HepG2 (cell line): Measurements from ENCODE around the gene MYL11. TPM values are rescaled to one million over a fixed set of nuclear protein-coding genes. Genes with fewer than 3 reads are reported as not detected.

ENCODE experiments used
- AGO2 ChIP-seq: fragments of 200-400 bp; formaldehyde crosslinking; optimal IDR thresholded peaks from 2 replicates; pipeline ENCODE3; 2017; ENCODE audit warnings: mild to moderate bottlenecking, low read depth, low read length, moderate library complexity
- CEBPB ChIP-seq: IDR thresholded peaks from 2 replicates; pipeline ENCODE4 v1.6.1; 2011; ENCODE audit warnings: low read depth, low read length, improper control_type of control experiment, borderline replicate concordance
- EHMT2 ChIP-seq: fragments of 200-600 bp; sonication (generic); IDR thresholded peaks from 2 replicates; pipeline ENCODE4 v1.7.0; 2017; ENCODE audit warnings: antibody characterized with exemption, low read depth, low read length, borderline replicate concordance
- EZH2 ChIP-seq: conservative IDR thresholded peaks from 2 replicates; pipeline ENCODE4 v1.6.1; 2012; ENCODE audit warnings: mild to moderate bottlenecking, low read depth, low read length, moderate library complexity
- HES4 ChIP-seq: sonication (generic); formaldehyde crosslinking; IDR thresholded peaks from 2 replicates; pipeline ENCODE4 v1.9.0; 2021; ENCODE audit warnings: mild to moderate bottlenecking, missing genetic modification reagents, borderline replicate concordance
- HNRNPH1 ChIP-seq: fragments of 200-400 bp; formaldehyde crosslinking; optimal IDR thresholded peaks from 2 replicates; pipeline ENCODE3; 2017; ENCODE audit warnings: mild to moderate bottlenecking, low read depth, low read length
- MAFG ChIP-seq: sonication (generic); formaldehyde crosslinking; IDR thresholded peaks from 2 replicates; pipeline ENCODE4 v1.5.1; 2020; ENCODE audit warnings: mild to moderate bottlenecking, missing genetic modification reagents
- MZF1 ChIP-seq: sonication (generic); formaldehyde crosslinking; IDR thresholded peaks from 2 replicates; pipeline ENCODE4 v1.8.1; 2023; ENCODE audit warnings: mild to moderate bottlenecking, missing genetic modification reagents, borderline replicate concordance
- NAIF1 ChIP-seq: sonication (generic); formaldehyde crosslinking; IDR thresholded peaks from 2 replicates; pipeline ENCODE4 v1.5.0; 2020; ENCODE audit warnings: mild to moderate bottlenecking, missing genetic modification reagents, borderline replicate concordance
- NCOA5 ChIP-seq: sonication (generic); formaldehyde crosslinking; IDR thresholded peaks from 2 replicates; pipeline ENCODE4 v1.4.0; 2020; ENCODE audit warnings: missing genetic modification reagents
- NFE2 ChIP-seq: sonication (generic); formaldehyde crosslinking; IDR thresholded peaks from 2 replicates; pipeline ENCODE4 v1.4.0; 2020; ENCODE audit warnings: missing genetic modification reagents
- NR1H2 ChIP-seq: sonication (generic); formaldehyde crosslinking; IDR thresholded peaks from 2 replicates; pipeline ENCODE4 v1.8.1; 2022; ENCODE audit warnings: low read depth, missing genetic modification reagents, borderline replicate concordance
- RFX1 ChIP-seq: fragments of 450-650 bp; IDR thresholded peaks from 2 replicates; pipeline ENCODE4 v1.6.1; 2017
- SATB2 ChIP-seq: sonication (generic); formaldehyde crosslinking; IDR thresholded peaks from 2 replicates; pipeline ENCODE4 v1.5.0; 2020; ENCODE audit warnings: missing genetic modification reagents
- ZIK1 ChIP-seq: sonication (generic); formaldehyde crosslinking; IDR thresholded peaks from 2 replicates; pipeline ENCODE4 v1.5.0; 2020; ENCODE audit warnings: mild to moderate bottlenecking, low read depth, missing genetic modification reagents, borderline replicate concordance
- ZMYM4 ChIP-seq: sonication (generic); formaldehyde crosslinking; IDR thresholded peaks from 2 replicates; pipeline ENCODE4 v1.8.1; 2023; ENCODE audit warnings: mild to moderate bottlenecking, missing genetic modification reagents
- ZNF264 ChIP-seq: sonication (generic); formaldehyde crosslinking; IDR thresholded peaks from 2 replicates; pipeline ENCODE4 v1.4.0; 2020; ENCODE audit warnings: missing genetic modification reagents
- ZNF317 ChIP-seq: sonication (generic); formaldehyde crosslinking; IDR thresholded peaks from 2 replicates; pipeline ENCODE4 v1.5.0; 2020; ENCODE audit warnings: mild to moderate bottlenecking, missing genetic modification reagents
- ZNF501 ChIP-seq: sonication (generic); formaldehyde crosslinking; IDR thresholded peaks from 2 replicates; pipeline ENCODE4 v1.5.1; 2020; ENCODE audit warnings: mild to moderate bottlenecking, moderate library complexity, missing genetic modification reagents
- ZNF589 ChIP-seq: sonication (generic); formaldehyde crosslinking; conservative IDR thresholded peaks from 2 replicates; pipeline ENCODE4 v1.8.0; 2022; ENCODE audit warnings: mild to moderate bottlenecking, moderate library complexity, missing genetic modification reagents
- ZNF747 ChIP-seq: sonication (generic); formaldehyde crosslinking; IDR thresholded peaks from 2 replicates; pipeline ENCODE4 v1.8.1; 2023; ENCODE audit warnings: missing genetic modification reagents, mild to moderate bottlenecking, borderline replicate concordance
- ZNF788 ChIP-seq: sonication (generic); formaldehyde crosslinking; IDR thresholded peaks from 2 replicates; pipeline ENCODE4 v1.5.0; 2020; ENCODE audit warnings: mild to moderate bottlenecking, missing genetic modification reagents, borderline replicate concordance
- ZNF839 ChIP-seq: sonication (generic); formaldehyde crosslinking; IDR thresholded peaks from 2 replicates; pipeline ENCODE4 v1.4.0; 2020; ENCODE audit warnings: missing genetic modification reagents, mild to moderate bottlenecking, borderline replicate concordance
- polyA plus RNA-seq, 8 experiments: library from polyadenylated mRNA; depleted of rRNA in 3 of 8; stranded (reverse) in 7 of 8; unstranded in 1 of 8; fragments of >200 nt; fragmentation: Illumina TruSeq in 4 of 8; extraction: Trizol in 4 of 8; gene quantifications; 2 replicates each; pipeline versions ENCODE4 v1.2.1 to v1.2.3, GENCODE V29; 2011 to 2016; ENCODE audit warnings: low read depth in 4 of 8, missing spikeins in 1 of 8, mixed read lengths in 1 of 8; ENCODE audit not compliant: insufficient read depth in 1 of 8
- total RNA-seq, 5 experiments: library from RNA; depleted of rRNA; stranded (reverse); fragments of >200 nt; fragmentation: Illumina TruSeq; extraction: Trizol; gene quantifications; 2 replicates each; pipeline ENCODE4 v1.2.3, GENCODE V29; 2016; ENCODE audit warnings: low read depth in 1 of 5
- TF ChIP-seq, protein P1 (sequence below): fragments of 450-650 bp; IDR thresholded peaks from 2 replicates; pipeline ENCODE4 v1.6.1; 2017
- TF ChIP-seq, protein P2 (sequence below): sonication (generic); formaldehyde crosslinking; conservative IDR thresholded peaks from 2 replicates; pipeline ENCODE4 v1.8.0; 2022; ENCODE audit warnings: low read depth, missing genetic modification reagents
- TF ChIP-seq, protein P3 (sequence below): sonication (generic); formaldehyde crosslinking; IDR thresholded peaks from 2 replicates; pipeline ENCODE4 v1.4.0; 2020; ENCODE audit warnings: missing genetic modification reagents, borderline replicate concordance
- TF ChIP-seq, protein P4 (sequence below): sonication (generic); formaldehyde crosslinking; IDR thresholded peaks from 2 replicates; pipeline ENCODE4 v1.4.0; 2020; ENCODE audit warnings: mild to moderate bottlenecking, missing genetic modification reagents, borderline replicate concordance

The MYL11 gene
- total and polyA plus RNA-seq, 2 of the 13 experiments (the other 11 are each of a cell fraction or from before 2014, with no cell fraction given): not detected

DNA sequence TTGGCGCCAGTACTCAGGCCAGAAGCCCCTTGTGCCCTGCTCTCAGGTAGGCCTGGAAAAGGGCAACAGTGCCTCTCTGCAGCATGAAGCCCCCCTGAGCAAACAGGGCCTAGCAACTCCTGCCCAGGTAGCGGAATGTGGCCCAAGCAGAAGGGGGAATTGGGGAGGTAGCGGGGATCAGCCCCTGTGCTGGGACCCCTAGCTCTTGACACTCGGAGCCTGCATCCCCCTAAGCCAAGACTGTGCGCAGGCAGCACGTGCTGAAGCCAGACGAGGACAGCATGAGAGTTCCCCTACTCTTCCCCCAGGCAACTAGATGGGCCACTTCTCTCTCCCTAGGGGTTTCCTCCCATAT lies 18.7 kb upstream of the MYL11 start (continued):
- TF ChIP-seq NCOA5 (CRISPR knock-in tag) (no peak; the same call in 1 of the 2 replicates), AGO2 (peak; percentile 59), ZNF839 (CRISPR knock-in tag) (peak; percentile 43; the same call in 1 of the 2 replicates), ZNF788 (CRISPR knock-in tag) (no peak), SATB2 (no peak), ZIK1 (peak; percentile 68), ZNF747 (CRISPR knock-in tag) (no peak), RFX1 (no peak), ZNF264 (CRISPR knock-in tag) (no peak), ZMYM4 (CRISPR knock-in tag) (0 out of 2 replicates have a peak, but pooled peaks have one; percentile 5), MZF1 (0 out of 2 replicates have a peak, but pooled peaks have one; percentile 51), HNRNPH1 (no peak), CEBPB (no peak), EHMT2 (no peak), HES4 (CRISPR knock-in tag) (peak; percentile 22; the same call in 1 of the 2 replicates), ZNF317 (CRISPR knock-in tag) (no peak), ZNF501 (CRISPR knock-in tag) (no peak; the same call in 1 of the 2 replicates), ZNF589 (peak; percentile 59; the same call in 1 of the 2 replicates), MAFG (CRISPR knock-in tag) (no peak), EZH2 (no peak), NFE2 (CRISPR knock-in tag) (no peak), NR1H2 (CRISPR knock-in tag) (no peak), NAIF1 (CRISPR knock-in tag) (no peak)
- TF ChIP-seq, protein P1, sequence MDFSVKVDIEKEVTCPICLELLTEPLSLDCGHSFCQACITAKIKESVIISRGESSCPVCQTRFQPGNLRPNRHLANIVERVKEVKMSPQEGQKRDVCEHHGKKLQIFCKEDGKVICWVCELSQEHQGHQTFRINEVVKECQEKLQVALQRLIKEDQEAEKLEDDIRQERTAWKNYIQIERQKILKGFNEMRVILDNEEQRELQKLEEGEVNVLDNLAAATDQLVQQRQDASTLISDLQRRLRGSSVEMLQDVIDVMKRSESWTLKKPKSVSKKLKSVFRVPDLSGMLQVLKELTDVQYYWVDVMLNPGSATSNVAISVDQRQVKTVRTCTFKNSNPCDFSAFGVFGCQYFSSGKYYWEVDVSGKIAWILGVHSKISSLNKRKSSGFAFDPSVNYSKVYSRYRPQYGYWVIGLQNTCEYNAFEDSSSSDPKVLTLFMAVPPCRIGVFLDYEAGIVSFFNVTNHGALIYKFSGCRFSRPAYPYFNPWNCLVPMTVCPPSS: no peak
- TF ChIP-seq, protein P2, sequence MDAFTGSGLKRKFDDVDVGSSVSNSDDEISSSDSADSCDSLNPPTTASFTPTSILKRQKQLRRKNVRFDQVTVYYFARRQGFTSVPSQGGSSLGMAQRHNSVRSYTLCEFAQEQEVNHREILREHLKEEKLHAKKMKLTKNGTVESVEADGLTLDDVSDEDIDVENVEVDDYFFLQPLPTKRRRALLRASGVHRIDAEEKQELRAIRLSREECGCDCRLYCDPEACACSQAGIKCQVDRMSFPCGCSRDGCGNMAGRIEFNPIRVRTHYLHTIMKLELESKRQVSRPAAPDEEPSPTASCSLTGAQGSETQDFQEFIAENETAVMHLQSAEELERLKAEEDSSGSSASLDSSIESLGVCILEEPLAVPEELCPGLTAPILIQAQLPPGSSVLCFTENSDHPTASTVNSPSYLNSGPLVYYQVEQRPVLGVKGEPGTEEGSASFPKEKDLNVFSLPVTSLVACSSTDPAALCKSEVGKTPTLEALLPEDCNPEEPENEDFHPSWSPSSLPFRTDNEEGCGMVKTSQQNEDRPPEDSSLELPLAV (CRISPR knock-in tag): no peak
- TF ChIP-seq, protein P3, sequence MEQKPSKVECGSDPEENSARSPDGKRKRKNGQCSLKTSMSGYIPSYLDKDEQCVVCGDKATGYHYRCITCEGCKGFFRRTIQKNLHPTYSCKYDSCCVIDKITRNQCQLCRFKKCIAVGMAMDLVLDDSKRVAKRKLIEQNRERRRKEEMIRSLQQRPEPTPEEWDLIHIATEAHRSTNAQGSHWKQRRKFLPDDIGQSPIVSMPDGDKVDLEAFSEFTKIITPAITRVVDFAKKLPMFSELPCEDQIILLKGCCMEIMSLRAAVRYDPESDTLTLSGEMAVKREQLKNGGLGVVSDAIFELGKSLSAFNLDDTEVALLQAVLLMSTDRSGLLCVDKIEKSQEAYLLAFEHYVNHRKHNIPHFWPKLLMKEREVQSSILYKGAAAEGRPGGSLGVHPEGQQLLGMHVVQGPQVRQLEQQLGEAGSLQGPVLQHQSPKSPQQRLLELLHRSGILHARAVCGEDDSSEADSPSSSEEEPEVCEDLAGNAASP (CRISPR knock-in tag): no peak
- TF ChIP-seq, protein P4, sequence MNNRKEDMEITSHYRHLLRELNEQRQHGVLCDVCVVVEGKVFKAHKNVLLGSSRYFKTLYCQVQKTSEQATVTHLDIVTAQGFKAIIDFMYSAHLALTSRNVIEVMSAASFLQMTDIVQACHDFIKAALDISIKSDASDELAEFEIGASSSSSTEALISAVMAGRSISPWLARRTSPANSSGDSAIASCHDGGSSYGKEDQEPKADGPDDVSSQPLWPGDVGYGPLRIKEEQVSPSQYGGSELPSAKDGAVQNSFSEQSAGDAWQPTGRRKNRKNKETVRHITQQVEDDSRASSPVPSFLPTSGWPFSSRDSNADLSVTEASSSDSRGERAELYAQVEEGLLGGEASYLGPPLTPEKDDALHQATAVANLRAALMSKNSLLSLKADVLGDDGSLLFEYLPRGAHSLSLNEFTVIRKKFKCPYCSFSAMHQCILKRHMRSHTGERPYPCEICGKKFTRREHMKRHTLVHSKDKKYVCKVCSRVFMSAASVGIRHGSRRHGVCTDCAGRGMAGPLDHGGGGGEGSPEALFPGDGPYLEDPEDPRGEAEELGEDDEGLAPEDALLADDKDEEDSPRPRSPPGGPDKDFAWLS: 0 out of 2 replicates have a peak, but pooled peaks have one; percentile 7
